H9 (cell line): ENCODE results near the gene IL20RA. TPM values are rescaled to one million over a fixed set of nuclear protein-coding genes. Genes with fewer than 3 reads are reported as not detected.

ENCODE experiments used
- DNase-seq: peaks from one replicate; pipeline ENCODE4 v3.0.0-alpha.2; 2017
- H2AFZ ChIP-seq: one replicate; pipeline ENCODE4 v1.6.1; 2013; ENCODE audit warnings: mild to moderate bottlenecking, low read length, control low read depth, moderate library complexity
- H2AK5ac ChIP-seq: 2 replicates; pipeline ENCODE4 v1.6.1; 2013; ENCODE audit warnings: low read length, control low read depth, mixed read lengths; ENCODE audit not compliant: insufficient read length
- H2BK120ac ChIP-seq: one replicate; pipeline ENCODE4 v1.6.1; 2013; ENCODE audit warnings: low read depth, mild to moderate bottlenecking, low read length, control low read depth, inconsistent platforms; ENCODE audit not compliant: poor library complexity, severe bottlenecking
- H2BK12ac ChIP-seq: 2 replicates; pipeline ENCODE4 v1.6.1; 2013; ENCODE audit warnings: low read length, control low read depth, mixed read lengths, low read depth; ENCODE audit not compliant: insufficient read length
- H2BK15ac ChIP-seq: 2 replicates; pipeline ENCODE4 v1.6.1; 2013; ENCODE audit warnings: low read depth, low read length, control low read depth
- H2BK20ac ChIP-seq: one replicate; pipeline ENCODE4 v1.6.1; 2013; ENCODE audit warnings: low read depth, mild to moderate bottlenecking, low read length, control low read depth, inconsistent platforms; ENCODE audit not compliant: poor library complexity, severe bottlenecking
- H2BK5ac ChIP-seq: 2 replicates; pipeline ENCODE4 v1.6.1; 2013; ENCODE audit warnings: low read length, control low read depth, mixed read lengths; ENCODE audit not compliant: insufficient read length
- H3K14ac ChIP-seq: 2 replicates; pipeline ENCODE4 v1.6.1; 2013; ENCODE audit warnings: low read length, control low read depth; ENCODE audit not compliant: insufficient read depth
- H3K18ac ChIP-seq: 2 replicates; pipeline ENCODE4 v1.6.1; 2013; ENCODE audit warnings: low read depth, mild to moderate bottlenecking, mixed read lengths, low read length, control low read depth; ENCODE audit not compliant: insufficient read length
- H3K23ac ChIP-seq: 2 replicates; pipeline ENCODE4 v1.6.1; 2013; ENCODE audit warnings: low read length, control low read depth, mixed read lengths, low read depth; ENCODE audit not compliant: insufficient read length
- H3K23me2 ChIP-seq: 2 replicates; pipeline ENCODE4 v1.6.1; 2013; ENCODE audit warnings: low read depth, mild to moderate bottlenecking, mixed read lengths, low read length, control low read depth; ENCODE audit not compliant: insufficient read length, poor library complexity, severe bottlenecking
- H3K27ac ChIP-seq: 2 replicates; pipeline ENCODE4 v1.5.1; 2013; ENCODE audit warnings: low read length, control low read depth, mixed read lengths, low read depth; ENCODE audit not compliant: insufficient read length
- H3K27me3 ChIP-seq: 2 replicates; pipeline ENCODE4 v1.6.1; 2013; ENCODE audit warnings: low read length, control low read depth, inconsistent platforms; ENCODE audit not compliant: insufficient read depth
- H3K4ac ChIP-seq: 2 replicates; pipeline ENCODE4 v1.6.1; 2013; ENCODE audit warnings: low read depth, mild to moderate bottlenecking, control low read depth, inconsistent platforms, low read length, moderate library complexity
- H3K4me1 ChIP-seq: 2 replicates; pipeline ENCODE4 v1.6.1; 2013; ENCODE audit warnings: low read length, control low read depth, inconsistent platforms; ENCODE audit not compliant: insufficient read depth
- H3K4me2 ChIP-seq: 2 replicates; pipeline ENCODE4 v1.6.1; 2013; ENCODE audit warnings: low read length, control low read depth, mixed read lengths; ENCODE audit not compliant: insufficient read length, insufficient read depth
- H3K56ac ChIP-seq: 2 replicates; pipeline ENCODE4 v1.6.1; 2013; ENCODE audit warnings: low read depth, mild to moderate bottlenecking, mixed read lengths, low read length, control low read depth; ENCODE audit not compliant: insufficient read length
- H3K79me1 ChIP-seq: 2 replicates; pipeline ENCODE4 v1.6.1; 2013; ENCODE audit warnings: low read depth, mild to moderate bottlenecking, moderate library complexity, low read length, control low read depth, inconsistent platforms; ENCODE audit not compliant: insufficient read depth, poor library complexity, severe bottlenecking
- H3K79me2 ChIP-seq: 2 replicates; pipeline ENCODE4 v1.6.1; 2013; ENCODE audit warnings: low read length, control low read depth, inconsistent platforms; ENCODE audit not compliant: insufficient read depth
- H3K9ac ChIP-seq: 2 replicates; pipeline ENCODE4 v1.6.1; 2013; ENCODE audit warnings: low read length, control low read depth, mixed read lengths; ENCODE audit not compliant: insufficient read length; ENCODE audit errors: extremely low read depth
- H3K9me3 ChIP-seq: one replicate; pipeline ENCODE4 v1.6.1; 2013; ENCODE audit warnings: low read depth, low read length, inconsistent platforms; ENCODE audit not compliant: control insufficient read depth
- H3T11ph ChIP-seq: one replicate; pipeline ENCODE4 v1.6.1; 2013; ENCODE audit warnings: mild to moderate bottlenecking, low read length, control low read depth, inconsistent platforms
- H4K20me1 ChIP-seq: one replicate; pipeline ENCODE4 v1.6.1; 2013; ENCODE audit not compliant: control insufficient read depth, insufficient read length, insufficient read depth
- H4K5ac ChIP-seq: 2 replicates; pipeline ENCODE4 v1.6.1; 2013; ENCODE audit warnings: low read depth, mild to moderate bottlenecking, mixed read lengths, low read length, control low read depth; ENCODE audit not compliant: insufficient read length
- H4K8ac ChIP-seq: replicated peaks from 2 replicates; pipeline ENCODE4 v1.6.1; 2013; ENCODE audit warnings: low read length, control low read depth, mixed read lengths, low read depth; ENCODE audit not compliant: insufficient read length
- H4K91ac ChIP-seq: 2 replicates; pipeline ENCODE4 v1.6.1; 2013; ENCODE audit warnings: low read depth, mild to moderate bottlenecking, moderate library complexity, mixed read lengths, low read length, control low read depth; ENCODE audit not compliant: insufficient read length
- H3K27ac Mint-ChIP-seq, 3 experiments: 2 replicates in 2 of 3; 3 replicates in 1 of 3; pipeline ENCODE4 v1.8.0; 2020 to 2021; ENCODE audit warnings: mixed read lengths in 3 of 3, mild to moderate bottlenecking in 1 of 3, moderate library complexity in 1 of 3
- H3K27me3 Mint-ChIP-seq: 2 replicates; pipeline ENCODE4 v1.8.0; 2021; ENCODE audit warnings: low read depth, mild to moderate bottlenecking, moderate library complexity, mixed read lengths
- H3K36me3 Mint-ChIP-seq, 3 experiments: 2 replicates in 2 of 3; 3 replicates in 1 of 3; pipeline ENCODE4 v1.8.0; 2020 to 2021; ENCODE audit warnings: low read depth in 3 of 3, mixed read lengths in 3 of 3; ENCODE audit not compliant: insufficient read depth in 1 of 3
- H3K4me1 Mint-ChIP-seq, 2 experiments: 2 replicates each; pipeline ENCODE4 v1.8.0; 2020; ENCODE audit warnings: mixed read lengths in 2 of 2
- H3K4me3 Mint-ChIP-seq, 2 experiments: 2 replicates in 1 of 2; 3 replicates in 1 of 2; pipeline ENCODE4 v1.8.0; 2020 to 2021; ENCODE audit warnings: mild to moderate bottlenecking in 2 of 2, mixed read lengths in 2 of 2, moderate library complexity in 1 of 2
- H3K9me3 Mint-ChIP-seq, 2 experiments: 2 replicates in 1 of 2; 3 replicates in 1 of 2; pipeline ENCODE4 v1.8.0; 2020; ENCODE audit warnings: mild to moderate bottlenecking in 2 of 2, mixed read lengths in 2 of 2, moderate library complexity in 1 of 2
- WGBS: extraction: QIAGEN DNeasy Blood & Tissue Kit; methylation state at CpG from one replicate; pipeline ENCODE4 v1.1.7; 2013; ENCODE audit warnings: missing lambda C conversion rate, low lambda C conversion rate, mixed read lengths; ENCODE audit not compliant: insufficient read length; ENCODE audit errors: extremely low coverage; 5-methylcytosine and 5-hydroxymethylcytosine counted together
- total RNA-seq: library from RNA; stranded (reverse); gene quantifications from 2 replicates; pipeline ENCODE4 v1.2.1, GENCODE V29; 2021
- TF ChIP-seq, protein P1 (sequence below): fragments of 200-600 bp; sonication (generic); conservative IDR thresholded peaks from 3 replicates; pipeline ENCODE4 v1.8.0; 2021; ENCODE audit warnings: antibody characterized with exemption, mild to moderate bottlenecking

Gene IL20RA
- total RNA-seq, 1 experiment from 2014 or later = 0.74 TPM

DNA sequence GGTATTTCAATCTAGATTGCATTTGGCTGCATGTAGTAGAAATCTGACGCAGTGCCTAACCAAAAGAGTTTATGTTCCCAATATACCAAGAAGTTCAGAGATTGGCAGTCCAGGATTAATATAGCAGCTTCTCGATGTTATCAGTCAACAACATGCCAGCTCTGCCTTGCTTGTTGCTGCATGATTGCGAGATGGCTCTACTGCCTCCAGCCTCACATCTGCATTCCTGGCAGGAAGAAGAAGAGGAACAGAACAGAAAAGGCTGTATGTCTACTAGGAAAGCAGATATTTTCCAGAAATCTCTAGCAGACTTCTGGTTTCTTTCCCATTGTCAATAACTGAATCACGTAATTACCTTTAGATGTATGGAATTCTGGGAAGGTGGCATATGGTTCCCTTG, 61.8 kb downstream of the IL20RA start:
- no peak overlapping the region for H3K9ac ChIP-seq
- no peaks in the 10 kb centered on the region for H3K79me2 ChIP-seq
- Mint-ChIP-seq H3K36me3 (no peaks in the 10 kb centered on the region; a peak in 1 of 7 replicates), H3K9me3 (no peaks in the 10 kb centered on the region), H3K4me1 (peaks cover 2 to 3% of the 10 kb centered on the region in 2 experiments), H3K27ac (peak overlapping the region in 1 of 3 experiments; percentile 93; a peak in 1 of 7 replicates), H3K4me3 (no peak overlapping the region), H3K27me3 (no peaks in the 10 kb centered on the region)
- no peak overlapping the region for H2BK120ac ChIP-seq
- H3K27ac ChIP-seq = no peak overlapping the region
- no peak overlapping the region for H4K91ac ChIP-seq
- H3K23ac ChIP-seq = no peak overlapping the region
- no CpG with 5 or more reads among the region's 4 CpGs for WGBS
- H3K4ac ChIP-seq = no peak overlapping the region
- no peak overlapping the region for H3K14ac ChIP-seq
- H3K79me1 ChIP-seq = no peaks in the 10 kb centered on the region
- no peak overlapping the region for H2AFZ ChIP-seq
- no peak overlapping the region for H4K5ac ChIP-seq
- no peak overlapping the region for H4K8ac ChIP-seq
- no peak overlapping the region for H3K4me2 ChIP-seq
- H2AK5ac ChIP-seq = no peak overlapping the region
- H2BK15ac ChIP-seq = no peak overlapping the region
- DNase-seq = no peak
- no peak overlapping the region for H3K56ac ChIP-seq
- H4K20me1 ChIP-seq = no peaks in the 10 kb centered on the region
- no peak overlapping the region for H2BK5ac ChIP-seq
- H2BK20ac ChIP-seq = no peak overlapping the region
- no peaks in the 10 kb centered on the region for H3K27me3 ChIP-seq
- no peak overlapping the region for H3K18ac ChIP-seq
- H2BK12ac ChIP-seq = no peak overlapping the region
- H3K23me2 ChIP-seq = no peaks in the 10 kb centered on the region
- H3K4me1 ChIP-seq = 0 out of 2 replicates have a peak, but pooled peaks cover 3% of the 10 kb centered on the region
- H3K9me3 ChIP-seq = no peaks in the 10 kb centered on the region
- TF ChIP-seq, protein P1, sequence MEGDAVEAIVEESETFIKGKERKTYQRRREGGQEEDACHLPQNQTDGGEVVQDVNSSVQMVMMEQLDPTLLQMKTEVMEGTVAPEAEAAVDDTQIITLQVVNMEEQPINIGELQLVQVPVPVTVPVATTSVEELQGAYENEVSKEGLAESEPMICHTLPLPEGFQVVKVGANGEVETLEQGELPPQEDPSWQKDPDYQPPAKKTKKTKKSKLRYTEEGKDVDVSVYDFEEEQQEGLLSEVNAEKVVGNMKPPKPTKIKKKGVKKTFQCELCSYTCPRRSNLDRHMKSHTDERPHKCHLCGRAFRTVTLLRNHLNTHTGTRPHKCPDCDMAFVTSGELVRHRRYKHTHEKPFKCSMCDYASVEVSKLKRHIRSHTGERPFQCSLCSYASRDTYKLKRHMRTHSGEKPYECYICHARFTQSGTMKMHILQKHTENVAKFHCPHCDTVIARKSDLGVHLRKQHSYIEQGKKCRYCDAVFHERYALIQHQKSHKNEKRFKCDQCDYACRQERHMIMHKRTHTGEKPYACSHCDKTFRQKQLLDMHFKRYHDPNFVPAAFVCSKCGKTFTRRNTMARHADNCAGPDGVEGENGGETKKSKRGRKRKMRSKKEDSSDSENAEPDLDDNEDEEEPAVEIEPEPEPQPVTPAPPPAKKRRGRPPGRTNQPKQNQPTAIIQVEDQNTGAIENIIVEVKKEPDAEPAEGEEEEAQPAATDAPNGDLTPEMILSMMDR = no peak
- H3T11ph ChIP-seq = no peak overlapping the region
